Astrocyte (in vitro differentiated cells and primary cell): ENCODE results near the gene NGFR. TPM values are rescaled to one million over a fixed set of nuclear protein-coding genes. Genes with fewer than 3 reads are reported as not detected.

Experiments
- DNase-seq: peaks from one replicate; pipeline ENCODE4 v3.0.0-alpha.2; 2010; ENCODE audit warnings: low read depth
- FAIRE-seq: peaks from 2 replicates; lab custom pipeline; 2011; peaks lifted over from hg19 to GRCh38; lab: Jason Lieb, UNC
- H2AFZ ChIP-seq: 2 replicates; pipeline ENCODE4 v1.6.0; 2012; ENCODE audit warnings: low read depth, low read length, inconsistent platforms
- H3K27ac ChIP-seq: 2 replicates; pipeline ENCODE4 v1.5.1; 2011; ENCODE audit warnings: low read depth, low read length, inconsistent platforms
- H3K27me3 ChIP-seq: 2 replicates; pipeline ENCODE4 v1.6.0; 2011; ENCODE audit warnings: low read length, inconsistent platforms; ENCODE audit not compliant: insufficient read depth
- H3K36me3 ChIP-seq: 2 replicates; pipeline ENCODE4 v1.5.1; 2011; ENCODE audit warnings: low read length, inconsistent platforms; ENCODE audit not compliant: insufficient read depth
- H3K4me1 ChIP-seq: 2 replicates; pipeline ENCODE4 v1.5.1; 2011; ENCODE audit warnings: low read length, inconsistent platforms; ENCODE audit not compliant: insufficient read depth
- H3K4me2 ChIP-seq: 2 replicates; pipeline ENCODE4 v1.6.0; 2012; ENCODE audit warnings: low read length, inconsistent platforms
- H3K4me3 ChIP-seq: 2 replicates; pipeline ENCODE4 v1.5.1; 2011; ENCODE audit warnings: low read depth, mild to moderate bottlenecking, low read length, inconsistent platforms; ENCODE audit not compliant: insufficient read depth
- H3K79me2 ChIP-seq: 2 replicates; pipeline ENCODE4 v1.6.0; 2012; ENCODE audit warnings: mild to moderate bottlenecking, low read length, inconsistent platforms; ENCODE audit not compliant: insufficient read depth
- H3K9ac ChIP-seq: 2 replicates; pipeline ENCODE4 v1.6.0; 2012; ENCODE audit warnings: mild to moderate bottlenecking, low read length, inconsistent platforms
- H3K9me3 ChIP-seq: 2 replicates; pipeline ENCODE4 v1.5.1; 2012; ENCODE audit warnings: low read depth, mild to moderate bottlenecking, low read length, inconsistent platforms; ENCODE audit not compliant: insufficient read depth
- H4K20me1 ChIP-seq: 2 replicates; pipeline ENCODE4 v1.6.0; 2012; ENCODE audit warnings: low read length, inconsistent platforms; ENCODE audit not compliant: insufficient read depth
- H3K27ac Mint-ChIP-seq: one replicate; pipeline ENCODE4 v1.8.0; 2021; ENCODE audit warnings: mild to moderate bottlenecking, mixed read lengths; ENCODE audit not compliant: unreplicated experiment
- H3K27me3 Mint-ChIP-seq: one replicate; pipeline ENCODE4 v1.8.0; 2021; ENCODE audit warnings: low read depth, mixed read lengths; ENCODE audit not compliant: unreplicated experiment
- H3K36me3 Mint-ChIP-seq: one replicate; pipeline ENCODE4 v1.8.0; 2021; ENCODE audit warnings: low read depth, mixed read lengths; ENCODE audit not compliant: unreplicated experiment
- H3K4me1 Mint-ChIP-seq: one replicate; pipeline ENCODE4 v1.8.0; 2021; ENCODE audit warnings: low read depth, mixed read lengths; ENCODE audit not compliant: unreplicated experiment
- H3K4me3 Mint-ChIP-seq: one replicate; pipeline ENCODE4 v1.8.0; 2021; ENCODE audit warnings: mild to moderate bottlenecking, moderate library complexity, mixed read lengths; ENCODE audit not compliant: unreplicated experiment
- H3K9me3 Mint-ChIP-seq: one replicate; pipeline ENCODE4 v1.8.0; 2021; ENCODE audit warnings: mild to moderate bottlenecking, mixed read lengths; ENCODE audit not compliant: unreplicated experiment
- CTCF ChIP-seq: IDR thresholded peaks from 2 replicates; pipeline ENCODE4 v1.5.1; 2011; ENCODE audit warnings: low read depth, mild to moderate bottlenecking, inconsistent platforms, low read length, moderate library complexity; ENCODE audit not compliant: insufficient read depth
- EZH2 ChIP-seq: IDR thresholded peaks from 2 replicates; pipeline ENCODE4 v1.6.1; 2012; ENCODE audit warnings: mild to moderate bottlenecking, low read length, inconsistent platforms; ENCODE audit not compliant: insufficient read depth
- total RNA-seq: library from RNA; stranded (reverse); gene quantifications from 2 replicates; pipeline ENCODE4 v1.2.1, GENCODE V29; 2021

NGFR gene
- total RNA-seq, 1 donor from 2014 or later: 0.64 TPM

GRCh38 chr17:49497148-49498028 is 2.3 kb downstream of the NGFR start:
- FAIRE-seq: no peak
- TF ChIP-seq EZH2 (peak; percentile 99), CTCF (no peak)
- Histone ChIP-seq H3K9me3 (no peaks in the 10 kb centered on the region), H3K4me3 (no peak overlapping the region), H3K36me3 (no peaks in the 10 kb centered on the region), H2AFZ (peak overlapping the region; percentile 47), H3K9ac (no peak overlapping the region), H4K20me1 (peaks cover 8% of the 10 kb centered on the region), H3K4me1 (peaks cover 8% of the 10 kb centered on the region), H3K79me2 (no peaks in the 10 kb centered on the region), H3K27ac (no peak overlapping the region), H3K4me2 (peak overlapping the region; percentile 69), H3K27me3 (peaks cover 76% of the 10 kb centered on the region)
- Mint-ChIP-seq H3K4me3 (peak overlapping the region; percentile 45), H3K9me3 (no peaks in the 10 kb centered on the region), H3K36me3 (no peaks in the 10 kb centered on the region), H3K4me1 (no peaks in the 10 kb centered on the region), H3K27ac (peak overlapping the region; percentile 34), H3K27me3 (peaks cover 75% of the 10 kb centered on the region)
- DNase-seq: peak; percentile 41

- no peaks in the 10 kb centered on the region for H3K4me1 Mint-ChIP-seq
- Histone ChIP-seq H2AFZ (no peak overlapping the region), H3K27me3 (peaks cover 72% of the 10 kb centered on the region), H4K20me1 (peaks cover 8% of the 10 kb centered on the region), H3K9me3 (no peaks in the 10 kb centered on the region), H3K9ac (no peak overlapping the region), H3K4me2 (no peak overlapping the region), H3K4me3 (no peak overlapping the region), H3K36me3 (no peaks in the 10 kb centered on the region), H3K4me1 (peaks cover 8% of the 10 kb centered on the region), H3K27ac (no peak overlapping the region), H3K79me2 (no peaks in the 10 kb centered on the region)
- no peak overlapping the region for H3K27ac Mint-ChIP-seq
- FAIRE-seq (no peak), DNase-seq (no peak)
- H3K27me3 Mint-ChIP-seq: peaks cover 73% of the 10 kb centered on the region
- H3K9me3 Mint-ChIP-seq: no peaks in the 10 kb centered on the region
- H3K4me3 Mint-ChIP-seq: peak overlapping the region; percentile 34
- TF ChIP-seq EZH2 (no peak), CTCF (no peak)
- no peaks in the 10 kb centered on the region for H3K36me3 Mint-ChIP-seq
Measured at GRCh38 chr17:49498029-49498615, 3.0 kb downstream of the NGFR start.
